Measurements from ENCODE around the gene CDH12. TPM values are rescaled to one million over a fixed set of nuclear protein-coding genes. Genes with fewer than 3 reads are reported as not detected.

CDH12 gene
- total RNA-seq, 4 donors from 2014 or later = not detected

- no peak for TF ChIP-seq CTCF (IDR thresholded peaks at IDR 0.05)
- ATAC-seq (ENCODE audit: low FRiP score) (no peak), DNase-seq (ENCODE audit: low spot score) (no peak)
Measured at GRCh38 chr5:21834863-21835262, 1018.3 kb downstream of the CDH12 start.

GRCh38 chr5:21831145-21831787 is 1021.9 kb downstream of the CDH12 start:
- no peak for TF ChIP-seq CTCF (IDR thresholded peaks at IDR 0.05)
- ATAC-seq (ENCODE audit: low FRiP score) = no peak
- no peak for DNase-seq (ENCODE audit: low spot score)

GRCh38 chr5:21826884-21827283 is 1026.3 kb downstream of the CDH12 start:
- TF ChIP-seq CTCF (IDR thresholded peaks at IDR 0.05) = no peak
- no peak for DNase-seq (ENCODE audit: low spot score)
- no peak for ATAC-seq (ENCODE audit: low FRiP score)

- ATAC-seq (ENCODE audit: low FRiP score) (no peak), DNase-seq (ENCODE audit: low spot score) (no peak)
- TF ChIP-seq CTCF (IDR thresholded peaks at IDR 0.05) = no peak
Measured at GRCh38 chr5:21823588-21823987, 1029.6 kb downstream of the CDH12 start.

- no peak for TF ChIP-seq CTCF (IDR thresholded peaks at IDR 0.05)
- ATAC-seq (ENCODE audit: low FRiP score) (no peak), DNase-seq (ENCODE audit: low spot score) (no peak)
Measured at GRCh38 chr5:21823076-21823574, 1030.0 kb downstream of the CDH12 start.

- ATAC-seq (ENCODE audit: low FRiP score) (no peak), DNase-seq (ENCODE audit: low spot score) (no peak)
- TF ChIP-seq CTCF (IDR thresholded peaks at IDR 0.05) = no peak
Measured at GRCh38 chr5:21820527-21820926, 1032.6 kb downstream of the CDH12 start.

GRCh38 chr5:21818370-21818720 is 1034.8 kb downstream of the CDH12 start:
- no peak for DNase-seq (ENCODE audit: low spot score)
- ATAC-seq (ENCODE audit: low FRiP score) = no peak
- TF ChIP-seq CTCF (IDR thresholded peaks at IDR 0.05) = no peak
